HepG2 (cell line): ENCODE measurements around the gene GNGT2. TPM values are rescaled to one million over a fixed set of nuclear protein-coding genes. Genes with fewer than 3 reads are reported as not detected.

Experiments
- HDAC6 ChIP-seq: fragments of 200-600 bp; sonication (generic); IDR thresholded peaks from 2 replicates; pipeline ENCODE4 v1.7.0; 2017; ENCODE audit warnings: mild to moderate bottlenecking, antibody characterized with exemption, low read length, low read depth
- MTA1 ChIP-seq: sonication (generic); formaldehyde crosslinking; IDR thresholded peaks from 2 replicates; pipeline ENCODE4 v1.4.0; 2020; ENCODE audit warnings: missing genetic modification reagents, mild to moderate bottlenecking, borderline replicate concordance
- NRL ChIP-seq: sonication (generic); formaldehyde crosslinking; IDR thresholded peaks from 2 replicates; pipeline ENCODE4 v1.5.0; 2020; ENCODE audit warnings: missing genetic modification reagents, mild to moderate bottlenecking, moderate library complexity, borderline replicate concordance
- RAD21 ChIP-seq: fragments of 450-650 bp; formaldehyde crosslinking; IDR thresholded peaks from 2 replicates; pipeline ENCODE4 v1.5.0; 2020; ENCODE audit warnings: mild to moderate bottlenecking
- SRF ChIP-seq: IDR thresholded peaks from 2 replicates; pipeline ENCODE4 v1.6.1; 2011; ENCODE audit warnings: mild to moderate bottlenecking, low read depth, low read length, moderate library complexity
- ZBTB1 ChIP-seq: sonication (generic); formaldehyde crosslinking; IDR thresholded peaks from 2 replicates; pipeline ENCODE4 v1.4.0; 2020; ENCODE audit warnings: missing genetic modification reagents, borderline replicate concordance
- ZNF274 ChIP-seq: sonication (generic); formaldehyde crosslinking; IDR thresholded peaks from 2 replicates; pipeline ENCODE4 v1.5.1; 2020; ENCODE audit warnings: mild to moderate bottlenecking, missing genetic modification reagents
- ZNF496 ChIP-seq: sonication (generic); formaldehyde crosslinking; IDR thresholded peaks from 2 replicates; pipeline ENCODE4 v1.8.1; 2023; ENCODE audit warnings: mild to moderate bottlenecking, moderate library complexity, missing genetic modification reagents; ENCODE audit not compliant: insufficient replicate concordance
- ZNF616 ChIP-seq: sonication (generic); formaldehyde crosslinking; IDR thresholded peaks from 2 replicates; pipeline ENCODE4 v1.5.0; 2020; ENCODE audit warnings: low read depth, mild to moderate bottlenecking, missing genetic modification reagents
- ZNF891 ChIP-seq: sonication (generic); formaldehyde crosslinking; IDR thresholded peaks from 2 replicates; pipeline ENCODE4 v1.5.0; 2020; ENCODE audit warnings: mild to moderate bottlenecking, missing genetic modification reagents
- polyA plus RNA-seq, 8 experiments: library from polyadenylated mRNA; depleted of rRNA in 3 of 8; stranded (reverse) in 7 of 8; unstranded in 1 of 8; fragments of >200 nt; fragmentation: Illumina TruSeq in 4 of 8; extraction: Trizol in 4 of 8; gene quantifications; 2 replicates each; pipeline versions ENCODE4 v1.2.1 to v1.2.3, GENCODE V29; 2011 to 2016; ENCODE audit warnings: low read depth in 4 of 8, missing spikeins in 1 of 8, mixed read lengths in 1 of 8; ENCODE audit not compliant: insufficient read depth in 1 of 8
- total RNA-seq, 5 experiments: library from RNA; depleted of rRNA; stranded (reverse); fragments of >200 nt; fragmentation: Illumina TruSeq; extraction: Trizol; gene quantifications; 2 replicates each; pipeline ENCODE4 v1.2.3, GENCODE V29; 2016; ENCODE audit warnings: low read depth in 1 of 5
- TF ChIP-seq, protein P1 (sequence below): sonication (generic); formaldehyde crosslinking; IDR thresholded peaks from 2 replicates; pipeline ENCODE4 v1.8.0; 2022; ENCODE audit warnings: mild to moderate bottlenecking, missing genetic modification reagents, moderate library complexity
- TF ChIP-seq, protein P2 (sequence below): sonication (generic); formaldehyde crosslinking; IDR thresholded peaks from 2 replicates; pipeline ENCODE4 v1.4.0; 2020; ENCODE audit warnings: low read depth, missing genetic modification reagents
- TF ChIP-seq, protein P3 (sequence below), 2 experiments: sonication (generic) in 1 of 2; formaldehyde crosslinking in 1 of 2; IDR thresholded peaks; 2 replicates each; pipeline versions ENCODE4 v1.4.0 to v1.6.1; 2018 to 2020; ENCODE audit warnings: missing genetic modification reagents in 2 of 2, borderline replicate concordance in 1 of 2, low read depth in 1 of 2, mild to moderate bottlenecking in 1 of 2, missing biosample characterization in 1 of 2
- TF ChIP-seq, protein P4 (sequence below): sonication (generic); formaldehyde crosslinking; IDR thresholded peaks from 2 replicates; pipeline ENCODE4 v1.5.1; 2020; ENCODE audit warnings: mild to moderate bottlenecking, missing genetic modification reagents, borderline replicate concordance
- TF ChIP-seq, protein P5 (sequence below): sonication (generic); formaldehyde crosslinking; IDR thresholded peaks from 2 replicates; pipeline ENCODE4 v1.4.0; 2020; ENCODE audit warnings: missing genetic modification reagents
- TF ChIP-seq, protein P6 (sequence below): sonication (generic); formaldehyde crosslinking; IDR thresholded peaks from 2 replicates; pipeline ENCODE4 v1.4.0; 2020; ENCODE audit warnings: missing genetic modification reagents

GNGT2 gene
- total and polyA plus RNA-seq, 2 of the 13 experiments (the other 11 are each of a cell fraction or from before 2014, with no cell fraction given) = not detected

DNA sequence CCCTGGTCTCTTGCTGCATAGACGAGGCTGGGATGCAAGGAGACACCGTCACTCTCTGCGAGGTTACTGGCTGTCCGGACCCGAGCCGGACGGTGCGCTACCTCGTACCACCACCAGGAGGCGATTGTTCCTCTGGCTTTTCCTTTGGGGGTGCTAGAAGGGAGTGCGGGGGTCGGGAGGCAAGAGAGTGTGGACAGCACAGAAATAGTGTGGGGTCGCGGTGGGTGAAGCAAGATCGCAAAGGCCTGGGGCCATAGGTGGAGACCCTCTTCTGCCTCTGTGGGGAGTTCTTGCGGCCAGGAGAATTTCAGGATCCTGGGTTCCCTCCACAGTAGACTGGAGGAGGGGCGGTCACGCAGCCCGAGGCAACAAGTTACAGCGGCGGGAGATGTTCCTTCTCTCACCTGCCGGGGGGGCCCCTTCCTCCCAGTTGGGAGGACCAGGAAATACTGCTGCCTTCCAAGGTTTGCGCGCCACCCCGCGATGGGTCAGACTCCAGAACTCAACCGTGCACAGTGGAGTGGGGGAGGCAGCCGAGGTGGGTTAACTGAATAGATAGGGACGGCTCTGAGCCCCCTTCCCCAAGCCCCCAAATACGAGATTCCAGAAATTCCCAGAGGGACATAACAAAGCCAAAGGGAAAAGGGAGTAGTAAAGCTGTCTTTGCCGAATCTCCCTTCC lies 13.3 kb upstream of the GNGT2 start (continued):
- TF ChIP-seq, protein P1, sequence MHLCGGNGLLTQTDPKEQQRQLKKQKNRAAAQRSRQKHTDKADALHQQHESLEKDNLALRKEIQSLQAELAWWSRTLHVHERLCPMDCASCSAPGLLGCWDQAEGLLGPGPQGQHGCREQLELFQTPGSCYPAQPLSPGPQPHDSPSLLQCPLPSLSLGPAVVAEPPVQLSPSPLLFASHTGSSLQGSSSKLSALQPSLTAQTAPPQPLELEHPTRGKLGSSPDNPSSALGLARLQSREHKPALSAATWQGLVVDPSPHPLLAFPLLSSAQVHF (CRISPR knock-in tag) = no peak
- TF ChIP-seq ZBTB1 (CRISPR knock-in tag) (no peak), ZNF616 (CRISPR knock-in tag) (no peak), ZNF274 (CRISPR knock-in tag) (peak; percentile 63; the same call in 1 of the 2 replicates), RAD21 (peak; percentile 38), HDAC6 (no peak), NRL (CRISPR knock-in tag) (peak; percentile 68; the same call in 1 of the 2 replicates), SRF (no peak), ZNF891 (0 out of 2 replicates have a peak, but pooled peaks have one; percentile 14), ZNF496 (CRISPR knock-in tag) (no peak), MTA1 (peak; percentile 10; the same call in 1 of the 2 replicates)
- TF ChIP-seq, protein P2, sequence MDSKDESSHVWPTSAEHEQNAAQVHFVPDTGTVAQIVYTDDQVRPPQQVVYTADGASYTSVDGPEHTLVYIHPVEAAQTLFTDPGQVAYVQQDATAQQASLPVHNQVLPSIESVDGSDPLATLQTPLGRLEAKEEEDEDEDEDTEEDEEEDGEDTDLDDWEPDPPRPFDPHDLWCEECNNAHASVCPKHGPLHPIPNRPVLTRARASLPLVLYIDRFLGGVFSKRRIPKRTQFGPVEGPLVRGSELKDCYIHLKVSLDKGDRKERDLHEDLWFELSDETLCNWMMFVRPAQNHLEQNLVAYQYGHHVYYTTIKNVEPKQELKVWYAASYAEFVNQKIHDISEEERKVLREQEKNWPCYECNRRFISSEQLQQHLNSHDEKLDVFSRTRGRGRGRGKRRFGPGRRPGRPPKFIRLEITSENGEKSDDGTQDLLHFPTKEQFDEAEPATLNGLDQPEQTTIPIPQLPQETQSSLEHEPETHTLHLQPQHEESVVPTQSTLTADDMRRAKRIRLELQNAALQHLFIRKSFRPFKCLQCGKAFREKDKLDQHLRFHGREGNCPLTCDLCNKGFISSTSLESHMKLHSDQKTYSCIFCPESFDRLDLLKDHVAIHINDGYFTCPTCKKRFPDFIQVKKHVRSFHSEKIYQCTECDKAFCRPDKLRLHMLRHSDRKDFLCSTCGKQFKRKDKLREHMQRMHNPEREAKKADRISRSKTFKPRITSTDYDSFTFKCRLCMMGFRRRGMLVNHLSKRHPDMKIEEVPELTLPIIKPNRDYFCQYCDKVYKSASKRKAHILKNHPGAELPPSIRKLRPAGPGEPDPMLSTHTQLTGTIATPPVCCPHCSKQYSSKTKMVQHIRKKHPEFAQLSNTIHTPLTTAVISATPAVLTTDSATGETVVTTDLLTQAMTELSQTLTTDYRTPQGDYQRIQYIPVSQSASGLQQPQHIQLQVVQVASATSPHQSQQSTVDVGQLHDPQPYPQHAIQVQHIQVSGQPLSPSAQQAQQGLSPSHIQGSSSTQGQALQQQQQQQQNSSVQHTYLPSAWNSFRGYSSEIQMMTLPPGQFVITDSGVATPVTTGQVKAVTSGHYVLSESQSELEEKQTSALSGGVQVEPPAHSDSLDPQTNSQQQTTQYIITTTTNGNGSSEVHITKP = no peak
- TF ChIP-seq, protein P3, sequence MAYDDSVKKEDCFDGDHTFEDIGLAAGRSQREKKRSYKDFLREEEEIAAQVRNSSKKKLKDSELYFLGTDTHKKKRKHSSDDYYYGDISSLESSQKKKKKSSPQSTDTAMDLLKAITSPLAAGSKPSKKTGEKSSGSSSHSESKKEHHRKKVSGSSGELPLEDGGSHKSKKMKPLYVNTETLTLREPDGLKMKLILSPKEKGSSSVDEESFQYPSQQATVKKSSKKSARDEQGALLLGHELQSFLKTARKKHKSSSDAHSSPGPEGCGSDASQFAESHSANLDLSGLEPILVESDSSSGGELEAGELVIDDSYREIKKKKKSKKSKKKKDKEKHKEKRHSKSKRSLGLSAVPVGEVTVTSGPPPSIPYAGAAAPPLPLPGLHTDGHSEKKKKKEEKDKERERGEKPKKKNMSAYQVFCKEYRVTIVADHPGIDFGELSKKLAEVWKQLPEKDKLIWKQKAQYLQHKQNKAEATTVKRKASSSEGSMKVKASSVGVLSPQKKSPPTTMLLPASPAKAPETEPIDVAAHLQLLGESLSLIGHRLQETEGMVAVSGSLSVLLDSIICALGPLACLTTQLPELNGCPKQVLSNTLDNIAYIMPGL (CRISPR knock-in tag; IDR thresholded peaks at IDR 0.05; ENCODE audit: borderline replicate concordance in 1 of 2, low read depth in 1 of 2) = 0 out of 4 replicates have a peak, but pooled peaks of 1 of the 2 experiments have one; percentile 17
- TF ChIP-seq, protein P4, sequence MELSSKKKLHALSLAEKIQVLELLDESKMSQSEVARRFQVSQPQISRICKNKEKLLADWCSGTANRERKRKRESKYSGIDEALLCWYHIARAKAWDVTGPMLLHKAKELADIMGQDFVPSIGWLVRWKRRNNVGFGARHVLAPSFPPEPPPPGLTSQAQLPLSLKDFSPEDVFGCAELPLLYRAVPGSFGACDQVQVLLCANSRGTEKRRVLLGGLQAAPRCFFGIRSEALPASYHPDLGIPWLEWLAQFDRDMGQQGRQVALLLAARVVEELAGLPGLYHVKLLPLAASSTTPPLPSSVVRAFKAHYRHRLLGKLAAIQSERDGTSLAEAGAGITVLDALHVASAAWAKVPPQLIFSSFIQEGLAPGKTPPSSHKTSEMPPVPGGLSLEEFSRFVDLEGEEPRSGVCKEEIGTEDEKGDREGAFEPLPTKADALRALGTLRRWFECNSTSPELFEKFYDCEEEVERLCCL (CRISPR knock-in tag) = no peak
- TF ChIP-seq, protein P5, sequence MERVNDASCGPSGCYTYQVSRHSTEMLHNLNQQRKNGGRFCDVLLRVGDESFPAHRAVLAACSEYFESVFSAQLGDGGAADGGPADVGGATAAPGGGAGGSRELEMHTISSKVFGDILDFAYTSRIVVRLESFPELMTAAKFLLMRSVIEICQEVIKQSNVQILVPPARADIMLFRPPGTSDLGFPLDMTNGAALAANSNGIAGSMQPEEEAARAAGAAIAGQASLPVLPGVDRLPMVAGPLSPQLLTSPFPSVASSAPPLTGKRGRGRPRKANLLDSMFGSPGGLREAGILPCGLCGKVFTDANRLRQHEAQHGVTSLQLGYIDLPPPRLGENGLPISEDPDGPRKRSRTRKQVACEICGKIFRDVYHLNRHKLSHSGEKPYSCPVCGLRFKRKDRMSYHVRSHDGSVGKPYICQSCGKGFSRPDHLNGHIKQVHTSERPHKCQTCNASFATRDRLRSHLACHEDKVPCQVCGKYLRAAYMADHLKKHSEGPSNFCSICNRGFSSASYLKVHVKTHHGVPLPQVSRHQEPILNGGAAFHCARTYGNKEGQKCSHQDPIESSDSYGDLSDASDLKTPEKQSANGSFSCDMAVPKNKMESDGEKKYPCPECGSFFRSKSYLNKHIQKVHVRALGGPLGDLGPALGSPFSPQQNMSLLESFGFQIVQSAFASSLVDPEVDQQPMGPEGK (CRISPR knock-in tag) = peak; percentile 70
- TF ChIP-seq, protein P6, sequence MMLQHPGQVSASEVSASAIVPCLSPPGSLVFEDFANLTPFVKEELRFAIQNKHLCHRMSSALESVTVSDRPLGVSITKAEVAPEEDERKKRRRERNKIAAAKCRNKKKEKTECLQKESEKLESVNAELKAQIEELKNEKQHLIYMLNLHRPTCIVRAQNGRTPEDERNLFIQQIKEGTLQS = 0 out of 2 replicates have a peak, but pooled peaks have one; percentile 18
